NB4 (cell line): Measurements from ENCODE around the gene CXCL1.

Source experiments
- CTCF ChIP-seq: IDR thresholded peaks from one replicate; pipeline ENCODE4 v1.5.1; 2012; ENCODE audit warnings: low read depth, low read length
- MAX ChIP-seq: IDR thresholded peaks from 2 replicates; pipeline ENCODE4 v1.6.1; 2011; ENCODE audit warnings: low read depth, low read length
- POLR2A ChIP-seq: IDR thresholded peaks from 2 replicates; pipeline ENCODE4 v1.6.1; 2011; ENCODE audit warnings: mild to moderate bottlenecking; ENCODE audit not compliant: insufficient read length; ENCODE audit errors: extremely low read depth

GRCh38 chr4:73897380-73898136 lies 28.4 kb downstream of the CXCL1 start:
- no peak for TF ChIP-seq CTCF
- TF ChIP-seq POLR2A: no peak
- no peak for TF ChIP-seq MAX
